NCI-H524 (cell line): ENCODE measurements around the gene OLFM4.

ENCODE experiments used
- DNase-seq, 2 experiments: peaks; one replicate each; lab custom pipeline; 2025; lab: John Stamatoyannopoulos, UW

Gene OLFM4

GRCh38 chr13:53068585-53069520 is 40.2 kb downstream of the OLFM4 start:
- peak; percentile 95 to 98 for DNase-seq

GRCh38 chr13:53069800-53070199 is 41.2 kb downstream of the OLFM4 start:
- peak in 1 of 2 experiments; percentile 12 for DNase-seq

GRCh38 chr13:53073711-53074110 is 45.1 kb downstream of the OLFM4 start:
- no peak for DNase-seq

- DNase-seq: no peak
These were observed 45.5 kb downstream of the OLFM4 start for GRCh38 chr13:53074114-53074513.

GRCh38 chr13:53075356-53076041 is 46.9 kb downstream of the OLFM4 start:
- peak; percentile 48 to 79 for DNase-seq

- peak; percentile 52 to 93 for DNase-seq
These were observed 51.1 kb downstream of the OLFM4 start for GRCh38 chr13:53079691-53080090.

- no peak for DNase-seq
These were observed 60.3 kb downstream of the OLFM4 start for GRCh38 chr13:53088871-53089270.

GRCh38 chr13:53089951-53090350 is 61.3 kb downstream of the OLFM4 start:
- DNase-seq: no peak

GRCh38 chr13:53090461-53090860 is 61.8 kb downstream of the OLFM4 start:
- no peak for DNase-seq

- no peak for DNase-seq
These were observed 64.3 kb downstream of the OLFM4 start for GRCh38 chr13:53092931-53093330.

- no peak for DNase-seq
These were observed 69.8 kb downstream of the OLFM4 start for GRCh38 chr13:53098455-53098854.

GRCh38 chr13:53100394-53101063 is 71.9 kb downstream of the OLFM4 start:
- DNase-seq: no peak
